Measurements from ENCODE around the gene AHDC1. TPM values are rescaled to one million over a fixed set of nuclear protein-coding genes. Genes with fewer than 3 reads are reported as not detected.
"Not testable (repeated sequence)": the region's sequence is repeated elsewhere in the genome, so short reads cannot be mapped to it uniquely, and the experiment has no call there.

Gene AHDC1
- total and polyA plus RNA-seq, 2 donors (not counting 1 experiment from before 2014, with no cell fraction given): 4.2 to 6.9 TPM

DNA sequence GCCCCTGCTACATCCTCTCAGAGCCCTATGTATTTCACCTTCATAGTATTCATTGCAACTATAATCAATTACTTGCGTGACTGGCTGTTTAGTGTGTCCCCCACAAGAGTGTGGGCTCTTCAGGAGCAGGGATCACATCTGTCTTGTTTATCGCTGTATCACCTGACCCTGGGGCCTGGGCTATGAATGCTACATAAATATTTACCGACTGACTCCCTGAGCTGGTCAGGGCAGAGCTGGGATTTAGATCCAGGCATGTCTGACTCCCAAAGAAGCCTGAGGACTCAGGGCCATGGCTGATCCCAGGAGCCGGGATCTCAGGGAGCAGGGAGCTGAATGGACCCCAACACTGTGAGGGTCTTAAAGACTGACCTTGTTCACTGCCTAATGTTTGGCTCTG, 49.7 kb downstream of the AHDC1 start:
- peaks cover 24% of the 10 kb centered on the region for H3K36me3 ChIP-seq (ENCODE audit: control insufficient read depth, insufficient read depth, low read length)
- H3K9me3 ChIP-seq (ENCODE audit: control insufficient read depth, insufficient read depth, low read depth, low read length): no peaks in the 10 kb centered on the region
- no peak overlapping the region for H3K9ac ChIP-seq (ENCODE audit: insufficient read depth, low read length)
- DNase-seq (ENCODE audit: low read depth in 2 of 2): no peak
- H2AFZ ChIP-seq (ENCODE audit: low read length): no peak overlapping the region
- H3K4me1 ChIP-seq (ENCODE audit: control insufficient read depth, extremely low read depth, insufficient read depth, low read length): peaks cover 27% of the 10 kb centered on the region
- no peaks in the 10 kb centered on the region for H3K27me3 ChIP-seq (ENCODE audit: control insufficient read depth, insufficient read depth, low read length)
- H4K20me1 ChIP-seq (ENCODE audit: control insufficient read depth, extremely low read depth, insufficient read depth, low read length): no peaks in the 10 kb centered on the region
- H3K4me2 ChIP-seq (ENCODE audit: extremely low read depth, insufficient read depth, low read length): no peak overlapping the region
- no peak overlapping the region for H3K27ac ChIP-seq (ENCODE audit: insufficient read depth, low read length)
- TF ChIP-seq, protein P1, sequence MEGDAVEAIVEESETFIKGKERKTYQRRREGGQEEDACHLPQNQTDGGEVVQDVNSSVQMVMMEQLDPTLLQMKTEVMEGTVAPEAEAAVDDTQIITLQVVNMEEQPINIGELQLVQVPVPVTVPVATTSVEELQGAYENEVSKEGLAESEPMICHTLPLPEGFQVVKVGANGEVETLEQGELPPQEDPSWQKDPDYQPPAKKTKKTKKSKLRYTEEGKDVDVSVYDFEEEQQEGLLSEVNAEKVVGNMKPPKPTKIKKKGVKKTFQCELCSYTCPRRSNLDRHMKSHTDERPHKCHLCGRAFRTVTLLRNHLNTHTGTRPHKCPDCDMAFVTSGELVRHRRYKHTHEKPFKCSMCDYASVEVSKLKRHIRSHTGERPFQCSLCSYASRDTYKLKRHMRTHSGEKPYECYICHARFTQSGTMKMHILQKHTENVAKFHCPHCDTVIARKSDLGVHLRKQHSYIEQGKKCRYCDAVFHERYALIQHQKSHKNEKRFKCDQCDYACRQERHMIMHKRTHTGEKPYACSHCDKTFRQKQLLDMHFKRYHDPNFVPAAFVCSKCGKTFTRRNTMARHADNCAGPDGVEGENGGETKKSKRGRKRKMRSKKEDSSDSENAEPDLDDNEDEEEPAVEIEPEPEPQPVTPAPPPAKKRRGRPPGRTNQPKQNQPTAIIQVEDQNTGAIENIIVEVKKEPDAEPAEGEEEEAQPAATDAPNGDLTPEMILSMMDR (conservative IDR thresholded peaks at IDR 0.05 in 1 of 2, IDR thresholded peaks at IDR 0.05 in 1 of 2; ENCODE audit: low read depth in 1 of 2, low read length in 2 of 2): no peak
- no peak for TF ChIP-seq EZH2 (IDR thresholded peaks at IDR 0.05; ENCODE audit: low read length, missing control alignments)
- no peaks in the 10 kb centered on the region for H3K79me2 ChIP-seq (ENCODE audit: control insufficient read depth, insufficient read depth, low read length)
- H3K4me3 ChIP-seq (replicated peaks in 1 of 4; ENCODE audit: control extremely low read depth in 1 of 4, insufficient read depth in 1 of 4, low read depth in 3 of 4, low read length in 4 of 4): no peak overlapping the region

DNA sequence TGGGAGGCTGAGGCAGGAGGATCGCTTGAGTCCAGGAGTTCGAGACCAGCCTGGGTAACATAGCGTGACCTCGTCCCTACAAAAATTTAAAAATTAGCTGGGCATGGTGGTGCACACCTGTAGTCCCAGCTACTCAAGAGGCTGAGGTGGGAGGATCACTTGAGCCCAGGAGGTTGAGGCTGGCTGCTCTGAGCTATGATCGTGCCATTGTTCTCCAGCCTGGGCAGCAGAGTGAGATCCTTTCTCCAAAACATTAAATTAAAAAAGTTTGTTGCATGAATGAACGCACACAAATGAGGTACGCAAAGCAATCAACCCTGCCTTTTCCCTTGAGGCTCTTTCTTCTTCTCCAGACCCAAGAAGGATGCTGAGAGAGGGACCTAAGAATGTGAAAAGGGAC, 50.1 kb downstream of the AHDC1 start:
- not testable (repeated sequence) for H3K79me2 ChIP-seq (ENCODE audit: control insufficient read depth, insufficient read depth, low read length); H3K9ac ChIP-seq (ENCODE audit: insufficient read depth, low read length); DNase-seq (ENCODE audit: low read depth in 2 of 2); H3K9me3 ChIP-seq (ENCODE audit: control insufficient read depth, insufficient read depth, low read depth, low read length); H2AFZ ChIP-seq (ENCODE audit: low read length); H3K27me3 ChIP-seq (ENCODE audit: control insufficient read depth, insufficient read depth, low read length); H3K4me2 ChIP-seq (ENCODE audit: extremely low read depth, insufficient read depth, low read length); H3K4me3 ChIP-seq (replicated peaks in 1 of 4; ENCODE audit: control extremely low read depth in 1 of 4, insufficient read depth in 1 of 4, low read depth in 3 of 4, low read length in 4 of 4); H4K20me1 ChIP-seq (ENCODE audit: control insufficient read depth, extremely low read depth, insufficient read depth, low read length); H3K27ac ChIP-seq (ENCODE audit: insufficient read depth, low read length)
- Histone ChIP-seq H3K36me3 (ENCODE audit: control insufficient read depth, insufficient read depth, low read length) (peaks cover 29% of the 10 kb centered on the region), H3K4me1 (ENCODE audit: control insufficient read depth, extremely low read depth, insufficient read depth, low read length) (peaks cover 27% of the 10 kb centered on the region)

DNA sequence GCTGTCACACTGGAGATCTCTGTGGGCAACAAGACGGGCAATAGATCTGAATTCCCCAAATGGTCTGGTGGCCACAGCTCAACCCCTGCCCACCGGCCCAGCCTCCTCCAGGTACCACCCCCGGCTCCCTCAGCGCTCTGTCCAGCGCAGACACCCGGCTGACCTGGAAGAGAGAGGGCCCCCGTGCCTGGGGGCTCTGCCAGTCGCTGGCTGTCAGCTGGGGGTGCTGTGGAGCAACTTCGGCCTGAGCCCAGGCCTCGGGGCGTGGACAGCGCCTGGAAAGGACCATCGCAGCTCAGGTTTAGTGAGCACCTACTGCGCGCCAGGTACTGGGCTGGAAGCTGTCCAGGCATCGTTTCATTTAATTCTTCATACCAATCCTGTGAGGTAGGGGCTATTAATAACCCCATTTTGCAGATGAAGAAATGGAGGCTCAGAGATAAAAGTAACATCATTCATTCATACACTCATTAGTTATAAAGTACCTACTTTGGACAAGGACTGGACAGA, 51.0 kb downstream of the AHDC1 start:
- H3K4me3 ChIP-seq (replicated peaks in 1 of 4; ENCODE audit: control extremely low read depth in 1 of 4, insufficient read depth in 1 of 4, low read depth in 3 of 4, low read length in 4 of 4): no peak overlapping the region
- no peak overlapping the region for H3K27ac ChIP-seq (ENCODE audit: insufficient read depth, low read length)
- H3K79me2 ChIP-seq (ENCODE audit: control insufficient read depth, insufficient read depth, low read length): no peaks in the 10 kb centered on the region
- H3K36me3 ChIP-seq (ENCODE audit: control insufficient read depth, insufficient read depth, low read length): peaks cover 32% of the 10 kb centered on the region
- H2AFZ ChIP-seq (ENCODE audit: low read length): no peak overlapping the region
- TF ChIP-seq EZH2 (IDR thresholded peaks at IDR 0.05; ENCODE audit: low read length, missing control alignments): no peak
- TF ChIP-seq, protein P1 (conservative IDR thresholded peaks at IDR 0.05 in 1 of 2, IDR thresholded peaks at IDR 0.05 in 1 of 2; ENCODE audit: low read depth in 1 of 2, low read length in 2 of 2): no peak
- DNase-seq (ENCODE audit: low read depth in 2 of 2): no peak
- no peak overlapping the region for H3K9ac ChIP-seq (ENCODE audit: insufficient read depth, low read length)
- no peaks in the 10 kb centered on the region for H4K20me1 ChIP-seq (ENCODE audit: control insufficient read depth, extremely low read depth, insufficient read depth, low read length)
- no peaks in the 10 kb centered on the region for H3K9me3 ChIP-seq (ENCODE audit: control insufficient read depth, insufficient read depth, low read depth, low read length)
- peaks cover 27% of the 10 kb centered on the region for H3K4me1 ChIP-seq (ENCODE audit: control insufficient read depth, extremely low read depth, insufficient read depth, low read length)
- H3K27me3 ChIP-seq (ENCODE audit: control insufficient read depth, insufficient read depth, low read length): no peaks in the 10 kb centered on the region
- no peak overlapping the region for H3K4me2 ChIP-seq (ENCODE audit: extremely low read depth, insufficient read depth, low read length)

Data from fibroblast of lung (primary cell).